GM12874 (cell line): Measurements from ENCODE around the gene RWDD3.

Experiments used
- CTCF ChIP-seq: IDR thresholded peaks from 2 replicates; pipeline ENCODE4 v1.5.1; 2011; ENCODE audit warnings: low read depth, mild to moderate bottlenecking, control low read depth, low read length, moderate library complexity; ENCODE audit not compliant: insufficient read depth

Gene RWDD3

GRCh38 chr1:95263450-95263849 lies 29.4 kb downstream of the RWDD3 start:
- TF ChIP-seq CTCF: no peak

- no peak for TF ChIP-seq CTCF
Observed at GRCh38 chr1:95265106-95265505, 31.1 kb downstream of the RWDD3 start.

- TF ChIP-seq CTCF: no peak
Observed at GRCh38 chr1:95276429-95276828, 42.4 kb downstream of the RWDD3 start.

- TF ChIP-seq CTCF: no peak
Observed at GRCh38 chr1:95278173-95279006, 44.4 kb downstream of the RWDD3 start.

- TF ChIP-seq CTCF: no peak
Observed at GRCh38 chr1:95281781-95282517, 47.9 kb downstream of the RWDD3 start.

GRCh38 chr1:95282518-95282895 lies 48.5 kb downstream of the RWDD3 start:
- TF ChIP-seq CTCF: no peak

- no peak for TF ChIP-seq CTCF
Observed at GRCh38 chr1:95284420-95284819, 50.4 kb downstream of the RWDD3 start.
